GM10248 (cell line): Measurements from ENCODE around the gene FAM199X.
"Not testable (repeated sequence)": the region's sequence is repeated elsewhere in the genome, so short reads cannot be mapped to it uniquely, and the experiment has no call there.

Experiments used
- CTCF ChIA-PET: fragments of 300-600 bp; sonication (Branson Sonifier 250); formaldehyde crosslinking; extraction: SDS; loops from one replicate; lab custom pipeline; 2021; ENCODE audit warnings: antibody characterized with exemption; lab: Yijun Ruan, JAX
- POLR2A ChIA-PET: fragments of 350-650 bp; sonication (Branson Sonifier 250); formaldehyde crosslinking; extraction: SDS; loops from one replicate; lab custom pipeline; 2020; ENCODE audit warnings: antibody characterized with exemption; lab: Yijun Ruan, JAX
- DNase-seq: peaks from one replicate; pipeline ENCODE4 v3.0.0; 2012; ENCODE audit errors: extremely low spot score
- TF ChIP-seq, protein P1 (sequence below): IDR thresholded peaks from 2 replicates; pipeline ENCODE4 v1.5.1; 2012; ENCODE audit warnings: mild to moderate bottlenecking, low read depth; ENCODE audit errors: extremely low read depth, missing control alignments, control extremely low read depth

FAM199X gene

DNA sequence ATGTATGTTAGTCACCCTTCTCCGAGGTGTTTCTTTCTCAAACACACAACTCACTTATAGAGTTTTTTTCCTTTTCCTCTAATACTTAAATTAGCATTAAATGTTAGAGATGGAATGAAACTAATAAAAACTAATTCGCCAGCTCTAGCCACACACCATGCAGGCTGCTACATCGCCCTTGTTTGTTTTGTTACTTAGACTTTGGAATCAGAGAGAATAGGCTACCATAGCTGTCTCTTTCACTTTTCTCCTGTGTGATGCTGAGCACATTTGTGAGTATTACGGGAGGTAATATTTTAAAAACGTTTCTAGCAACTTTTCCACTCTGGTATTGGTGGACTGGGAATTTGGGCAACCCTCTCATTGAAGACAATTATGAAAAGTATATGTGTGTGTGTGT is 44.9 kb downstream of the FAM199X start:
- DNase-seq = no peak
- CTCF ChIA-PET = interaction anchor here (1.3 to 1.4 kb wide), 2 partner anchors 8 to 16 kb away, joined by 3 to 4 read pairs; no protein-coding TSS in a partner anchor
- POLR2A ChIA-PET = no interaction called here
- TF ChIP-seq, protein P1, sequence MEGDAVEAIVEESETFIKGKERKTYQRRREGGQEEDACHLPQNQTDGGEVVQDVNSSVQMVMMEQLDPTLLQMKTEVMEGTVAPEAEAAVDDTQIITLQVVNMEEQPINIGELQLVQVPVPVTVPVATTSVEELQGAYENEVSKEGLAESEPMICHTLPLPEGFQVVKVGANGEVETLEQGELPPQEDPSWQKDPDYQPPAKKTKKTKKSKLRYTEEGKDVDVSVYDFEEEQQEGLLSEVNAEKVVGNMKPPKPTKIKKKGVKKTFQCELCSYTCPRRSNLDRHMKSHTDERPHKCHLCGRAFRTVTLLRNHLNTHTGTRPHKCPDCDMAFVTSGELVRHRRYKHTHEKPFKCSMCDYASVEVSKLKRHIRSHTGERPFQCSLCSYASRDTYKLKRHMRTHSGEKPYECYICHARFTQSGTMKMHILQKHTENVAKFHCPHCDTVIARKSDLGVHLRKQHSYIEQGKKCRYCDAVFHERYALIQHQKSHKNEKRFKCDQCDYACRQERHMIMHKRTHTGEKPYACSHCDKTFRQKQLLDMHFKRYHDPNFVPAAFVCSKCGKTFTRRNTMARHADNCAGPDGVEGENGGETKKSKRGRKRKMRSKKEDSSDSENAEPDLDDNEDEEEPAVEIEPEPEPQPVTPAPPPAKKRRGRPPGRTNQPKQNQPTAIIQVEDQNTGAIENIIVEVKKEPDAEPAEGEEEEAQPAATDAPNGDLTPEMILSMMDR = no peak

DNA sequence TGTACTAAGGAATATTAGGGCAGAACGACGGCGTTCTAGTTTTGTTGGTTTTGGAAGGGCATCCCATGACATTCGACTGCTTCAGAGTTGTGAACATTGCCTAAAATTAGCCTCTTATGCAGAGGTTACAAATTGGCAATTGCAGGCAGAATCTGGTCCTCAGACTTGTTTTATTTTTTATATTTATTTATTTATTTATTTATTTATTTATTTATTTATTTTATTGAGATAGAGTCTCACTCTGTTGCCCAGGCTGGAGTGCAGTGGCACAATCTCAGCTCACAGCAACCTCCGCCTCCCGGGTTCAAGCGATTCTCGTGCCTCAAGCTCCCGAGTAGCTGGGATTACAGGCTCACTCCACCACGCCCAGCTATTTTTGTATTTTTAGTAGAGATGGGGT is 63.8 kb downstream of the FAM199X start:
- DNase-seq, CTCF ChIA-PET, POLR2A ChIA-PET: not testable (repeated sequence)
